GM20431 (cell line): ENCODE data around the gene THADA.

ENCODE experiments used
- in situ Hi-C: fragments of 300-500 bp; cut with MseI, MboI; formaldehyde crosslinking; loops from one replicate; pipeline ENCODE4 v1.15.0; 2020; ENCODE audit warnings: low sequenced_read_pairs; ENCODE audit not compliant: unreplicated experiment

THADA gene

GRCh38 chr2:43474273-43474672 lies 121.6 kb downstream of the THADA start:
- in situ Hi-C loops, result no loop called here

- in situ Hi-C loops, result no loop called here
Measured at GRCh38 chr2:43473767-43474166, 122.1 kb downstream of the THADA start.

- in situ Hi-C loops, result no loop called here
Measured at GRCh38 chr2:43472527-43473194, 123.2 kb downstream of the THADA start.

GRCh38 chr2:43469713-43470112 lies 126.1 kb downstream of the THADA start:
- in situ Hi-C loops, result no loop called here

- in situ Hi-C loops, result no loop called here
Measured at GRCh38 chr2:43469094-43469493, 126.7 kb downstream of the THADA start.

GRCh38 chr2:43467891-43468290 lies 127.9 kb downstream of the THADA start:
- in situ Hi-C loops, result no loop called here

- in situ Hi-C loops, result no loop called here
Measured at GRCh38 chr2:43465234-43465633, 130.6 kb downstream of the THADA start.

- in situ Hi-C loops, result no loop called here
Measured at GRCh38 chr2:43464590-43464989, 131.2 kb downstream of the THADA start.

- in situ Hi-C loops, result no loop called here
Measured at GRCh38 chr2:43462866-43463641, 132.8 kb downstream of the THADA start.

- in situ Hi-C loops, result no loop called here
Measured at GRCh38 chr2:43461453-43462073, 134.3 kb downstream of the THADA start.

- in situ Hi-C loops, result no loop called here
Measured at GRCh38 chr2:43460611-43461365, 135.1 kb downstream of the THADA start.

GRCh38 chr2:43460174-43460546 lies 135.7 kb downstream of the THADA start:
- in situ Hi-C loops, result no loop called here

- in situ Hi-C loops, result no loop called here
Measured at GRCh38 chr2:43459446-43460173, 136.2 kb downstream of the THADA start.

GRCh38 chr2:43458014-43458628 lies 137.7 kb downstream of the THADA start:
- in situ Hi-C loops, result no loop called here

- in situ Hi-C loops, result no loop called here
Measured at GRCh38 chr2:43455731-43456642, 139.9 kb downstream of the THADA start.

GRCh38 chr2:43455296-43455695 lies 140.5 kb downstream of the THADA start:
- in situ Hi-C loops, result no loop called here

GRCh38 chr2:43454791-43455190 lies 141.0 kb downstream of the THADA start:
- in situ Hi-C loops, result no loop called here
